Measurements from ENCODE around the gene PANK4. TPM values are rescaled to one million over a fixed set of nuclear protein-coding genes. Genes with fewer than 3 reads are reported as not detected.
A peak's percentile ranks its signal among the peaks of the same experiment; 100 is the strongest.

Gene PANK4
- total and polyA plus RNA-seq, 9 of the 15 experiments (the other 6 are each of a cell fraction or from before 2014, with no cell fraction given) = 0.93 to 55.6 (median 31.5) TPM

- H3K79me2 ChIP-seq (ENCODE audit: control insufficient read depth, insufficient read depth, low read length) = no peaks in the 10 kb centered on the region
- no peaks in the 10 kb centered on the region for H3K36me3 ChIP-seq (ENCODE audit: control insufficient read depth, insufficient read depth, low read length)
- no peak for DNase-seq (ENCODE audit: extremely low read depth in 1 of 4, low spot score in 3 of 4)
- WGBS (ENCODE audit: insufficient coverage, low coverage, missing lambda C conversion rate) = 8% methylated on average over 33 of the region's 34 CpGs
- no peak within 1 kb of the TSS for H2AFZ ChIP-seq (ENCODE audit: low read depth, low read length)
- H3K4me2 ChIP-seq (ENCODE audit: insufficient read depth, low read length) = no peak within 1 kb of the TSS
- no peaks in the 10 kb centered on the region for H3K9me3 ChIP-seq (replicated peaks; ENCODE audit: control insufficient read depth, insufficient read depth, low read depth, low read length)
- intact Hi-C loops (cut with micrococcal nuclease) (no loop called here), in situ Hi-C loops (cut with MboI) (no loop called here)
- ATAC-seq = no peak
- no peak within 1 kb of the TSS for H3K9ac ChIP-seq (ENCODE audit: insufficient read depth in 1 of 2, low read depth in 2 of 2, low read length in 2 of 2)
- ChIA-PET POLR2A (interaction anchor here (0.5 to 1.6 kb wide), 5 partner anchors 12 to 924 kb away, joined by 3 to 9 read pairs (median 3); no protein-coding TSS in a partner anchor), CTCF (ENCODE audit: low intra/inter-chr PET ratio) (no interaction called here)
- peaks cover 7 to 79% of the 10 kb centered on the region in 2 experiments; a peak in 3 of 5 replicates for H3K27me3 ChIP-seq (ENCODE audit: control insufficient read depth in 2 of 2, insufficient read depth in 2 of 2, low read length in 2 of 2)
- FAIRE-seq = no peak
- BruUV-seq (replicated peaks) = no TSS peak
- peaks cover 0 to 97% of the 10 kb centered on the region in 2 experiments; a peak in 2 of 5 replicates for H3K4me1 ChIP-seq (replicated peaks in 1 of 2; ENCODE audit: control insufficient read depth in 2 of 2, insufficient read depth in 2 of 2, low read length in 2 of 2)
- H3K27ac ChIP-seq (ENCODE audit: extremely low read depth, low read depth, low read length) = no peak within 1 kb of the TSS
- TF ChIP-seq UBTF (IDR thresholded peaks at IDR 0.05; ENCODE audit: borderline replicate concordance in 1 of 2, low read depth in 2 of 2, low read length in 2 of 2) = 0 out of 4 replicates have a peak, but pooled peaks of 1 of the 2 experiments have one; percentile 6
- no peak for TF ChIP-seq ZBTB26 (CRISPR knock-in tag; IDR thresholded peaks at IDR 0.05)
- no peak for TF ChIP-seq MTA3 (IDR thresholded peaks at IDR 0.05; ENCODE audit: borderline replicate concordance)
- no peak for TF ChIP-seq CBFA2T3 (IDR thresholded peaks at IDR 0.05)
- no peak for TF ChIP-seq POLR3A (IDR thresholded peaks at IDR 0.05; ENCODE audit: borderline replicate concordance, extremely low read depth, insufficient read depth, insufficient read length)
- H3K9me1 ChIP-seq (ENCODE audit: control insufficient read depth, insufficient read depth, low read length) = no peaks in the 10 kb centered on the region
- no peak within 1 kb of the TSS for H3K4me3 ChIP-seq
- H4K20me1 ChIP-seq (replicated peaks; ENCODE audit: control insufficient read depth, insufficient read depth, low read length) = peaks cover 27% of the 10 kb centered on the region
These were observed 50.1 kb downstream of the PANK4 start, which contains the start of gene PLCH2 for GRCh38 chr1:2476061-2476999. TSS of gene PLCH2 (plus strand) at chr1:2476289. CDS start at chr1:2476589, 300 bp downstream.
